Esophagus muscularis mucosa (tissue), 3 donors: ENCODE data around the gene MTURN.

ENCODE experiments used
- CTCF ChIP-seq, 3 experiments: fragments of 200-600 bp in 2 of 3; fragments of 450-650 bp in 1 of 3; sonication (generic) in 2 of 3; IDR thresholded peaks; one replicate each; pipeline ENCODE4 v1.5.1; 2017 to 2019; ENCODE audit warnings: antibody characterized with exemption in 3 of 3, mild to moderate bottlenecking in 2 of 3, moderate library complexity in 1 of 3
- EP300 ChIP-seq: sonication (generic); formaldehyde crosslinking; IDR thresholded peaks from one replicate; pipeline ENCODE4 v1.6.1; 2017; ENCODE audit warnings: antibody characterized with exemption

- TF ChIP-seq CTCF (IDR thresholded peaks at IDR 0.05), result no peak
- no peak for TF ChIP-seq EP300
Observed at GRCh38 chr7:30117896-30118295, 16.9 kb upstream of the MTURN start.
